Stimulated activated naive CD8-positive, alpha-beta T cell treated with anti-CD3 and anti-CD28 coated beads, Interleukin-15, Interleukin-2, amounts not matched to agents 100 ng/mL and 50 ng/mL, for 24 hours (primary cell): ENCODE data around the gene GNB1L.

ENCODE experiments used
- H3K27ac Mint-ChIP-seq: one replicate; pipeline ENCODE4 v1.8.0; 2021; ENCODE audit warnings: mild to moderate bottlenecking, mixed read lengths
- H3K27me3 Mint-ChIP-seq: one replicate; pipeline ENCODE4 v1.8.0; 2021; ENCODE audit warnings: mixed read lengths
- H3K36me3 Mint-ChIP-seq: one replicate; pipeline ENCODE4 v1.8.0; 2021; ENCODE audit warnings: low read depth, mixed read lengths
- H3K4me1 Mint-ChIP-seq: one replicate; pipeline ENCODE4 v1.8.0; 2021; ENCODE audit warnings: low read depth, mixed read lengths
- H3K4me3 Mint-ChIP-seq: one replicate; pipeline ENCODE4 v1.8.0; 2021; ENCODE audit warnings: mild to moderate bottlenecking, mixed read lengths
- H3K9me3 Mint-ChIP-seq: one replicate; pipeline ENCODE4 v1.8.0; 2021; ENCODE audit warnings: mixed read lengths

The GNB1L gene

DNA sequence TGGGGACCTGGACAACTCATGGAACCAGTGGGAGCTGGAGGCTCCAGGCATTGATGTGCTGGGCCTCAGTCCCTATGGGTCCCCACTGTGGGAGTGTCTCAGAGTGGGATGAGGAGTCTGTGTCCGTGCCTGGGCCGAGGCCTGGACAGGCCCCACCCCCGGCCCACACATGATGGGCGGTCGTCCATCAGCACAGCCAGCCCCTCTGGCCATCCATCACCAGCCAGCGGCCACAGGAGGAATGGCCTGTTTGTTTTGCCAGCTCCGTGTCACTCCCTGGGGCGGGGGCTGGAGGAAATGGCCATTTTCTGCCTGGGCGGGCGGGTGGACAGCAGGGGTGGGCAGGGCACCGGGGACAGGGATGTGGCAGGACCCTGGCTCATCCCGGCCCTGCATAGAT is 107.1 kb downstream of the GNB1L start:
- Mint-ChIP-seq H3K27me3 (no peaks in the 10 kb centered on the region), H3K27ac (no peak overlapping the region), H3K4me1 (no peaks in the 10 kb centered on the region), H3K4me3 (no peak overlapping the region), H3K36me3 (no peaks in the 10 kb centered on the region), H3K9me3 (no peaks in the 10 kb centered on the region)

DNA sequence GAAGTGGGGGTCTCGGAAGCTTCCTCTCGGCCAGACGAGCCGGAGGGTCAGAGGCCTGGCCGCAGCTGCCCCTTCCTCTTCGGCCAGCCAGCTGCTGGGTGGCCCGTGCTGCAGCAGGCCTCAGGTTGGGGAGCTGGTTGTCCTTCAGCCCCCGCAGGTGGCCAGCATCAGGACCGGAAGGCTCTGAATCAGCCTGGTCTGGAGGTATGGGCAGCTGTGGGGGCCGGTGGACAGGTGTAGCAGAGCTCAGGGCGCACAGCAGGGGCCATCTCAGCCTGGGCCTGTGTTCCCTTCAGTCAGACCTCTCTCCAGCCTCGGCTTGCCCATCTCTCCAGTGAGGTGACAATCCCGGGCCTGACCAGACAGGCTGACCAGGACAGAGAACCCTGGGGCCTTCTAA is 107.9 kb downstream of the GNB1L start:
- no peaks in the 10 kb centered on the region for H3K36me3 Mint-ChIP-seq
- H3K4me1 Mint-ChIP-seq: no peaks in the 10 kb centered on the region
- no peaks in the 10 kb centered on the region for H3K27me3 Mint-ChIP-seq
- H3K9me3 Mint-ChIP-seq: no peaks in the 10 kb centered on the region
- H3K27ac Mint-ChIP-seq: no peak overlapping the region
- no peak overlapping the region for H3K4me3 Mint-ChIP-seq

GRCh38 chr22:19745155-19746101 is 109.2 kb downstream of the GNB1L start:
- H3K27ac Mint-ChIP-seq: no peak overlapping the region
- H3K36me3 Mint-ChIP-seq: no peaks in the 10 kb centered on the region
- no peaks in the 10 kb centered on the region for H3K27me3 Mint-ChIP-seq

DNA sequence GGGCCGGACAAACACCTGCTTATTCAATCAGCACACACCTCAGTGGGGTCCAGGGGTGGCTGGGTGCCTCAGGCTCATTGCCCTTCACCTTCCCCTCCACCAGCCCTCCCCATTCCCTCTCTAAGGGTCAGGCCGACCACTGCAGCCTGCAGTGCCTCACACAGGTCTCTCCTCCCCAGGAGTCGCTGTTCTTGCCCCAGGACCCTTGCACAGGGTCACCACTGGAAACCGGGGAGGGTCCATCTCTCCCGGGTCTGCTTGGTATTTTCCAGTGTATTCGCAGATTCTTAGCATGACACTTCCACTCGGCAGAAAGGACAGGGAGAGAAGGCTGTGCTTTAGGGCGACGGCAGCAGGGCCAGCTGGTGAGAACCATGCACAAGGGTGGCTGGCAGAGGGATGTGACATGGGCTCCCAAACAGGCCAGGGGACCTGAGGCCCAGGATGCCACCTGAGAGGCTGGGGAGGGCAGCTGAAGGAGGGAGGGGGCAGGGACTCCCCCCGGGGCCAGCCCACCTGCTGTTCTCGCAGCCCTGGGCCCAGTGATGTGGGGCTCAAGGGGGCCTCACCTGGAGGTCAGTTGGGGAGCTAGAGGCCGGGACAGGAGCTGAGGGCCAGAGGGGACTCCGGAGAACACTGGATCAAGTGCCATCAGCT is 110.2 kb downstream of the GNB1L start:
- no peak overlapping the region for H3K27ac Mint-ChIP-seq
- no peaks in the 10 kb centered on the region for H3K27me3 Mint-ChIP-seq
- H3K36me3 Mint-ChIP-seq: no peaks in the 10 kb centered on the region
- no peaks in the 10 kb centered on the region for H3K9me3 Mint-ChIP-seq
- no peaks in the 10 kb centered on the region for H3K4me1 Mint-ChIP-seq
- H3K4me3 Mint-ChIP-seq: no peak overlapping the region

More at GRCh38 chr22:19745155-19746101, 109.2 kb downstream of the GNB1L start:
- no peaks in the 10 kb centered on the region for H3K9me3 Mint-ChIP-seq
- H3K4me1 Mint-ChIP-seq: no peaks in the 10 kb centered on the region
- H3K4me3 Mint-ChIP-seq: no peak overlapping the region

DNA sequence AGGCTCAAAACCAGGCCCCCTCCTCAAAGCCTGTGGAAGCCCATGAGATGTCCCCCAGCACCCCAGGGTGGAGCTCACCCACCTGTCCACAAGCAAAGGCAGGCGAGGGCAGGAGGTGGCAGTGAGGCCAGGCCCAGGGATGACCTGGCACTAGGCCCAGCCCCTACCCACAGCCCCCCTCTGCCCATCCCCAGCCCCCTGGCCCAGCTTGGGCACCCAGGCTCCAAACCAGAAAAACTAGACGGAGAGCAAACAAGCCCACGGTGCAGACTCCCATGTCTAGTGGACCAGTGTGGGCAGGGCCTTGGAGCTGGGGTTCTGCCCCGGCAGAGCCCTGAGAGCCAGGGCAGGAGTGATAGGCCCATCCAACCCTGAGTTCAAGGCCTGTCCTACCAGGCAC is 111.0 kb downstream of the GNB1L start:
- H3K27ac Mint-ChIP-seq: no peak overlapping the region
- H3K27me3 Mint-ChIP-seq: no peaks in the 10 kb centered on the region
- H3K36me3 Mint-ChIP-seq: no peaks in the 10 kb centered on the region
- no peaks in the 10 kb centered on the region for H3K9me3 Mint-ChIP-seq
- no peak overlapping the region for H3K4me3 Mint-ChIP-seq
- H3K4me1 Mint-ChIP-seq: no peaks in the 10 kb centered on the region

DNA sequence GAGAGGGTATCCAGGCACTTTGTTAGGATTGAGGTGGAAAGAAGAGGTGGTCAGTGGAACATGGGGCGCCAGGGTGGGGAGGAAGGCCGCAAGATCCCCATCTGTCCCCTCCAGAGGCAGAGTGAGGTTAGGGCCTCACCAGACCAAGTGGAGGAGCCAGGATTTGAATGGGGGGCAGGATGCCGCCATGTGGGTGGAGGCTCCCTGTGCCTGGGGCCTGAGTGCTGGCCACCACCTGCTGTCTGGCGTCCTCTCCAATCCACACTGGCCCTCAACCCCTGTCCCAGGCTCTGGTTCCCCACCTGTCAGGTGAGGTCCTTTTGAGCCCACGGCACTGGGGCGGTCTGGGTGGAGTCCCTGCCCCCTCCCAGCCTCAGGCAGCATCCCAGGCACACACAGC is 111.6 kb downstream of the GNB1L start:
- H3K4me1 Mint-ChIP-seq: no peaks in the 10 kb centered on the region
- no peaks in the 10 kb centered on the region for H3K36me3 Mint-ChIP-seq
- H3K27me3 Mint-ChIP-seq: no peaks in the 10 kb centered on the region
- no peaks in the 10 kb centered on the region for H3K9me3 Mint-ChIP-seq
- no peak overlapping the region for H3K27ac Mint-ChIP-seq
- H3K4me3 Mint-ChIP-seq: no peak overlapping the region

DNA sequence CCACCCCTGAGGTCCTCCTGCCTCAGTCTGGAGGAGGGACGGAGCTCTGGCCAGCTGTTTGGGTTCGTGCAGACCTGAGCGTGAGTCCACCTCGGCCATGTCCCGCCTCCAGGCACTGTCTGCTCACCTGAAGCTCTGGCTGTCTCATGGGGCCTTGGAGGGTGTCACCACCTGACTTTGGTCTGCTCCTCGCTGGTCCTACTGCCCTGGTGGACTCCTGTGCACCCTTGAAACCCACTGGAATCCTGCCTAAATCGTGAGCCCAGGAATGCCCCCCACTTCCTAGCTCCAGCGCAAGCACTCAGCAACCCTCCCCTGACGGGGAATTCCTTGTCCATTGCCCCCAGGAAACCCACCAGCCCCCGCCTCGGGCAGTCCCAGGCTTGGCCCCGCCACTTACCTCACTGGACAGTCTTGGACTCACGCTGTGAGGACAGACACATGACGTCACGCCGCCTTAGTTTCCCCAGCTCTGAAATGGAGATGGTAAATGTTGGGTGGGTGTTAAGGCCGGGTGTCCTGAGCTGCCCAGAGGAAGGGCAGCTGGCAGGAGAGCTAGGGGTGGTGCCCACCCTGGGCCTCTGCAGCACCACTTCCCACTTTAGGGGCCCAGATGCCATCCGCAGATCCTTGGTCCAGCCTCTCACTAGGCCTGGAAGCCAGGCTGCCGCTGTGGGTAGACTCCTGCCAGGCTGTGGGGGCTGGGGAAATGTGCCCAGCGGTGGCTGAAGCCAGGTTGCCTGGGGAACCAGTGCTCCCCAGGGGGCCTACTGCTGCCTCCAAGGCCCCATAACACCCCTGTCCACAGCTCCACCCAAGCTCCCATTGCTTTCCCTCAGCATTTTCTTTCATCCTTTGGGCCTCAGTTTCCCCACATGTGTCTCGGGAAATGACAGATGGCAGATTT is 112.3 kb downstream of the GNB1L start:
- no peaks in the 10 kb centered on the region for H3K36me3 Mint-ChIP-seq
- no peak overlapping the region for H3K27ac Mint-ChIP-seq
- no peaks in the 10 kb centered on the region for H3K27me3 Mint-ChIP-seq
- H3K4me3 Mint-ChIP-seq: no peak overlapping the region
- H3K9me3 Mint-ChIP-seq: no peaks in the 10 kb centered on the region
- no peaks in the 10 kb centered on the region for H3K4me1 Mint-ChIP-seq

DNA sequence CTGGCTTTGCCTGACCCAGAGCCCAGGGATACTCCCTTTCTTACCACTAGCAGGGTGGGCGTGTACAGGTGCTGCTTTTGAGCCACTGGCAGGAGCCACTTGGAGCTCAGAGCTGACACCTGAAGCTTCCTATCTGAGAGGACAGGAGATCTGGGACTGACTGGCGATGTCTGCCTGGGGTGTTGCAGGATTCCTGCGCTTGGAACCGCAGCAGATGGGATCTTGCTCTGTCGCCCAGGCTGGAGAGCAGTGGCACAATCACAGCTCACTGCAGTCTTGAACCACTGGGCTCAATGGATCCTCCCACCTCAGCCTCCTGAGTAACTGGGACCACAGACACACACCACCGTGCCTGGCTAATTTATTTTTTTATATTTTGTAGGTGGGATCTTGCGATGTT is 113.6 kb downstream of the GNB1L start:
- Mint-ChIP-seq H3K36me3 (no peaks in the 10 kb centered on the region), H3K9me3 (no peaks in the 10 kb centered on the region)

DNA sequence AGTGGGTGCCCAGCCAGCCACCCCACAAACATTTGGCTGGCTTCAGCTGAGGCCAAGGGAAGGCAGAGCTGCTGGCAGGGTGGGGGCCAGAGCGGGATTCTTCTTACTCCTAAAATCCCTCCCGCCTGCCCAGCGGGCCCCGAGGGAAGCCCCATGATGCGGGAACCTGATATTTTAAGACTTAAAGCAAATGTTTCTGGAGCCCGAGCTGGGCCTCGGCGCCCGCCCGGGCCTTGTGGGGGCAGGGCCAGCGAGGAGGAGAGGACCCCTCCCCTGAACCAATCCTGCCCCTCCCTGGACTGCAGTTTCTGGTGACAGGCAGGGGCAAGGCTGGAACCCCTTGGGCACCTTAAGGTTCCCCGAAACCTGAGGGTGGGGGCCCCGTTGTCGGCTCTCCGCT is 114.1 kb downstream of the GNB1L start:
- Mint-ChIP-seq H3K27ac (no peak overlapping the region), H3K27me3 (no peaks in the 10 kb centered on the region), H3K36me3 (no peaks in the 10 kb centered on the region), H3K4me1 (no peaks in the 10 kb centered on the region), H3K9me3 (no peaks in the 10 kb centered on the region), H3K4me3 (no peak overlapping the region)

More for the DNA sequence above, 113.6 kb downstream of the GNB1L start:
- Mint-ChIP-seq H3K4me1 (no peaks in the 10 kb centered on the region), H3K27ac (no peak overlapping the region), H3K4me3 (no peak overlapping the region), H3K27me3 (no peaks in the 10 kb centered on the region)

GRCh38 chr22:19739911-19740449 is 114.7 kb downstream of the GNB1L start:
- Mint-ChIP-seq H3K4me3 (no peak overlapping the region), H3K27me3 (no peaks in the 10 kb centered on the region), H3K27ac (no peak overlapping the region), H3K36me3 (no peaks in the 10 kb centered on the region), H3K4me1 (no peaks in the 10 kb centered on the region), H3K9me3 (no peaks in the 10 kb centered on the region)

DNA sequence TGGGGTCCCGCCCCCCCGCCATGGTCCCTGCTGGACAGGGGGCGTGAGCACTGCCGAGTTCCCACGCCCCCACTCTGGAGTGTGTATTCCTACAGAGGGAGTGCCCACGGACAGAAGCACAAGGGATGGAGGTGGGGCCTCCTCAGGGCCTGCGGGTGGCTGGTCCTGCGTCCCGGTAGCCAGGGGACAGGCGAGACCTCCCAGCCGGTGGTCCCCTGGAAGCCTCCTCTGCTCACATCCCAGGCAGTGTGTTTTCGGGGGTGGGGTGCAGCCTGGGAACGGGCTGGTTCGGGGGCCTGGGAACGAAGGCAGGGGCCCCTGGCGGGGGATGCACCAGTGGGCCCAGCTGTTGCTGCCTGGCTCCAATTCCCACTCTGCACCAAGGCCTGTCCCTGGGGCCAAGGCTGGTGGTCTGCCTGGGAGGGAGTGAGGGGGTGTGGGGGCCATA is 115.2 kb downstream of the GNB1L start:
- Mint-ChIP-seq H3K27ac (no peak overlapping the region), H3K9me3 (no peaks in the 10 kb centered on the region), H3K4me3 (no peak overlapping the region), H3K4me1 (no peaks in the 10 kb centered on the region), H3K36me3 (no peaks in the 10 kb centered on the region), H3K27me3 (no peaks in the 10 kb centered on the region)

GRCh38 chr22:19738664-19739447 is 115.8 kb downstream of the GNB1L start:
- Mint-ChIP-seq H3K9me3 (no peaks in the 10 kb centered on the region), H3K27ac (no peak overlapping the region), H3K27me3 (no peaks in the 10 kb centered on the region), H3K4me3 (no peak overlapping the region), H3K4me1 (no peaks in the 10 kb centered on the region), H3K36me3 (no peaks in the 10 kb centered on the region)

DNA sequence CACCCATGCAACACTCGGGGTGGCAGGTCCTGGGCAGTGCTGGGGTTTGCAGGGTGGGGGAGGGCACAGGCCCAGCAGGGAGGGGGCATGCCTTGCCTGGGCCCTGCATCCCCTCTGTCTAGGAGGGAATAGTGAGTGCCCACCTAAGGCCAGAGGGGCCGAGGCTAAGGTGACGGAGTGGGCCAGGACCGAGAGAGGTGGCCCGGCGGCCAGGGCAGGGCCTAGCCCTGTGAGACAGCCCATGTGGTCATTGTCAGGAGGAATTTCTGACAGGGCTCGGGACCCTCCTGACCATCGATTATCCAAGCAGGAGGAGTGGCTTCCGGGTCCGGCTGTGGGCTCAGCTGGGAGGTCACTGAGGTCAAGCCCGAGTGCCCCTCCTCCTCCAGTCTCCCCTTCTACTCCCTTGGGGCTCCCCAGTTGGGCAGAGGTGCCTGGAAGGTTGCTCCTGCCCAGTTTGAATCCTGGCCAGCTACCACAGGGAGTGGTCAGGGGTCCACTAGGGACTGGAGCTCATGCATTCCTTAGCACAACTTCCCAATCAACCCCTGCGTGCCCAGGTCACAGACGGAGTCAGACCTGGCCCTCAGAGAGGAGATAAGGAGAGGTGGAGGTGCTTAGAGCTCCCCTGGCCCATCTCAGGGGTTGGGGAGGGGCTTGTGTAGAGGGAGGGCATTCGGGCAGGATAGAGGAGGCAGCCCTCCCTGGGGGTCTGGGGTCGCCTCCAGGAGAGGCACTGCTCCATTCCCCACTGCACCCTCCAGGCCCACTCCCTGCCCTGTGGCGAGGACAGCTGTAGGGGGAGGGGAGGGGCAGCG is 116.6 kb downstream of the GNB1L start:
- Mint-ChIP-seq H3K9me3 (no peaks in the 10 kb centered on the region), H3K4me1 (no peaks in the 10 kb centered on the region), H3K4me3 (no peak overlapping the region), H3K27ac (no peak overlapping the region), H3K36me3 (no peaks in the 10 kb centered on the region), H3K27me3 (no peaks in the 10 kb centered on the region)
